Memory B cell (primary cell): Measurements from ENCODE around the gene ARVCF.

Experiments
- ATAC-seq: fragments of 150-1000 bp; cut with Tn5 transposase; 2 replicates; pipeline ENCODE4 v1.10.0; 2021; ENCODE audit warnings: low read depth, mild to moderate bottlenecking, moderate library complexity
- DNase-seq, 2 donors: peaks; one replicate each; pipeline ENCODE4 v3.0.0; 2022; ENCODE audit warnings: low spot score in 2 of 2
- H3K27ac Mint-ChIP-seq: one replicate; pipeline ENCODE4 v1.8.0; 2022; ENCODE audit warnings: mild to moderate bottlenecking, moderate library complexity, mixed read lengths
- H3K27me3 Mint-ChIP-seq: one replicate; pipeline ENCODE4 v1.8.0; 2022; ENCODE audit warnings: mixed read lengths
- H3K36me3 Mint-ChIP-seq: one replicate; pipeline ENCODE4 v1.8.0; 2022; ENCODE audit warnings: mild to moderate bottlenecking, mixed read lengths
- H3K4me1 Mint-ChIP-seq: one replicate; pipeline ENCODE4 v1.8.0; 2022; ENCODE audit warnings: mixed read lengths
- H3K4me3 Mint-ChIP-seq: one replicate; pipeline ENCODE4 v1.8.0; 2022; ENCODE audit warnings: mild to moderate bottlenecking, moderate library complexity, mixed read lengths
- H3K9me3 Mint-ChIP-seq: one replicate; pipeline ENCODE4 v1.8.0; 2022; ENCODE audit warnings: mixed read lengths

ARVCF gene

DNA sequence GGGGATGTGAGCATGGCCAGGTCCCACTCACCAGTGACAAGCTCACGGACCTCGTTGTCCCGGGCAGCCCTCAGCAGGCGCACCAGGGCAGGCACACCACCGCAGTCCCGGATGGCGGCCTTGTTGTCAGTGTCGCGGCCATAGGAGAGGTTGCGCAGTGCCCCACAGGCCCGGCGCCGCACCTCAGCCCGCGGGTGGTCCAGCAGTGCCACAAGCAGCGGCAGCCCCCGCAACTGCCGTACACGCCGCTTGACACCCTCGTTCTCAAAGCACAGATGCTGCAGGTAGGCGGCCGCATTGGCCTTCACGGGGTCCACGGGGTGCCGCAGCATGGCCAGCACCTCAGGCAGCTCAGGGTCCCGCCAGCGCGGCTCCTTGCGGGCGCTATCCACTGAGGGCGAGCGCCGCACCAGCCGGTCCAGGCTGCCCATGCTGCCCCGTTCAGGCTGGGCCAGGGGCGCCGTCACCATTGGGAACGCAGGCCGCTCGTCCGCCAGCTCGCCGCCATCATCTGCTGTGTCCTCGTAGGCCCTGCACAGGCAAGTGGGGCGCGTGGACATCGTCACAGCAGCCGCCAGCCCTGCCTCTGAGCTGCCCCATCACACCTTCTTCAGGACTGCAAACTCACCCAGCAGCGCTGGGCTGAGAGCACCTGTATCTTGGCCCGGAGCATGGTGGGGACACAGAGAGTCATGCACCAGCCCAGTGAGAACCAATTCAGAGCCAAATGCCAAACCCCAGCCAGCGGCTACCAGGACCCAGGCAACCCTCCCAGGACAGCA lies 36.7 kb downstream of the ARVCF start:
- Mint-ChIP-seq H3K27ac (no peak overlapping the region), H3K4me3 (no peak overlapping the region), H3K36me3 (no peaks in the 10 kb centered on the region), H3K9me3 (no peaks in the 10 kb centered on the region), H3K4me1 (peaks cover 5% of the 10 kb centered on the region), H3K27me3 (peaks cover 5% of the 10 kb centered on the region)
- DNase-seq (no peak), ATAC-seq (no peak)

DNA sequence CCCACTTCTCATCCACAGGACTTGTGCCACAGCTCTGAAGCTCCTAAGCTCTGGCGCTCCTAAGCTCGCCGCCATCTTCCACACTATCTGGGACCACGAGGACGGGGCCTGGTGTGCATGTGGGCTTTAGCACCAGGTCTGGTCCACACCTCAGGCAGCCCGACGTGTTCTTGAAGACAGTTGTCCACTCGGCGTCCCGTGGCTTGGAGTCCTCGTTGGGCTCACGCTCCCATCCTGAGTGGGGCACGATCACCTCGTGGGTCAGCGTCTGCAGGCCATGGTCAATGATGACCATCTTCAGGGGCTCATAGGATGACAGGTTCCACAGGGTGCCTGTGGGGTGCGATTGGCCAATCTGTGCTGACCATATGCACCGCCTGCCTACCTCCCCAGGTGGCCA lies 37.9 kb downstream of the ARVCF start:
- Mint-ChIP-seq H3K4me1 (peaks cover 7% of the 10 kb centered on the region), H3K27ac (no peak overlapping the region), H3K27me3 (peaks cover 5% of the 10 kb centered on the region), H3K36me3 (no peaks in the 10 kb centered on the region), H3K4me3 (no peak overlapping the region), H3K9me3 (no peaks in the 10 kb centered on the region)
- no peak for ATAC-seq
- DNase-seq, result no peak

DNA sequence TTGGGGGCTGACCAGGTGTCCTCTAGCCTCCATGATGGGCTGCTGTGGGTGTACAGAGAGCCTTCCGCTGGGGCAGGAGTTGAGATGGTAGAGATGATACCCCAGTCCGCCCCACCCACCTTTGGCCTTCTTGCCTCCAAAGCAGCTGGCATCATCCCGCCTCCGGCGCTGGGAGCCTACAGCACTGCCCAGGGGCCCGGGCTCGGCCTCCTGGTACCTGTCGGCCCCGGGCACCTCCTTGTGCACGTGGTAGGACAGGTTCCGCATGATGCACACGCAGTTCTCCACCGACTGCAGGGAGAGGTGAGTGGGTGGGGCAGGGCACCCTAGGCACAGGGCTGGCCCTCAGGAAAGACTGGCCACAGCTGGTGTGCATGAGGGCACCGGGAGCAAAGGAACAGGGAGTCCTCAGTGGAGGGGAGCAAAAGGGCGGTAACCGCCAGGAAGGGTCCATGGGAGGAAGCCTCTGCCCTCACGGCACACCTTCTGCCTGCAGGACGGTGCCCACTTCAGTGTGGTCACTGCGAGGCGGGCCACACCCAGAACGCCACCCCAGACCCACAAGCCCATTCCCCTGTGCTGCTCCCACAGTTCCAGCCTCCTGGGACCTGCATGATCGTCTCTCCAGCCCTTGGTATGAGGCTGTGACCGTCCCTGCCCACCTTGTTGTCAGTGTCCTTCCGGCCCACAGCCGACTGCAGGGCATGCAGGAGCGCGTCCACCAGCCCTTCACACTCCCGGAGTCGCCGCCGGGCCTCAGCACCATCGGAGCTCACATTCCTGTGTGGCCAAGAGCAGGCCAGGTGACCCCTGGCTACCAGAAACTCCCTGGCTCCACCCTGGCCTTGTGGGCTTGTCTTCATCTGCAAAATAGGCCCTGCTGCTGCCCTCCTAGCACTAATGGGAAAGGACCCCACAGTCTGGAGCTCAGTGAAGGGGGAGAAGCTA lies 39.1 kb downstream of the ARVCF start:
- ATAC-seq (no peak), DNase-seq (no peak)
- Mint-ChIP-seq H3K9me3 (no peaks in the 10 kb centered on the region), H3K4me3 (no peak overlapping the region), H3K27ac (no peak overlapping the region), H3K4me1 (peaks cover 7% of the 10 kb centered on the region), H3K27me3 (peaks cover 5% of the 10 kb centered on the region), H3K36me3 (no peaks in the 10 kb centered on the region)

DNA sequence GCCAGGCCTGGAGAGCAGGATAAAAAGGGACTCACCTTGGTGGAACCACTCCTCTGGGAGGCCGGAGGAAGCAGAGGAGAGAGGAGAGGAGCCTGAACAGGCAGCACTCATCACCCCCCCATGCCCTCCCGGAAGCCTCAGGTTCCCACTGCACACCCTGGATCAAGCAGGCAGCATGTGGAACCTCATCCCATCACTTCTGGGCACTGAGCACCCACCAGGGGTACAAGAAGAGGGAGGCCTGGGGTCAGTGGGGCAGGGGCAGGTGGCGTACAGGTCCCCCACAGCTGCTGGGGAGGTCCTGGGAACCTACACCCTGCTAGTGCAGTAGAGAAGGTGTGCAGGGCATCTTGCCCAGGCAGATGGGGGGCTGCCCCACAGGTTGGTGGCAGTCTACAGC lies 40.0 kb downstream of the ARVCF start:
- no peak overlapping the region for H3K27ac Mint-ChIP-seq

DNA sequence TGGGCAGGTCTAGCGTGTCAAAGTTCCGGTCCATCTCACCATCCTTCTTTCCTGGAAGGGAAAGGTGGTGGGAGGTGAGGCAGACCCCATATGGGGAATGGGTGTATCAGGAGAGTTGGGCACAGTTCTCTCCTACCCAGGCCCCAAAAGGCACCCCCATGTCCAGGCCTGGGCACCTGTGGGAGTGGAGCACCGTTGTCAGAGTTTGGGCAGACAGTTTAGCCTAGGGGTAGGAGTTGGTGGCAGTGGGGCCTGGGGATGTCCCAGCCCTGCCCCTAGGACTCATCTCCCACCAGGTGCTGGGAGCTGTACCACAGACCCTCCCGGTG lies 41.0 kb downstream of the ARVCF start:
- Mint-ChIP-seq H3K36me3 (no peaks in the 10 kb centered on the region), H3K27ac (no peak overlapping the region), H3K4me1 (peaks cover 7% of the 10 kb centered on the region), H3K4me3 (no peak overlapping the region), H3K9me3 (no peaks in the 10 kb centered on the region), H3K27me3 (peaks cover 5% of the 10 kb centered on the region)
- DNase-seq (no peak), ATAC-seq (no peak)

More for the DNA sequence above, 40.0 kb downstream of the ARVCF start:
- H3K27me3 Mint-ChIP-seq, result peaks cover 5% of the 10 kb centered on the region
- H3K4me3 Mint-ChIP-seq, result no peak overlapping the region
- H3K9me3 Mint-ChIP-seq, result no peaks in the 10 kb centered on the region
- H3K4me1 Mint-ChIP-seq, result peaks cover 7% of the 10 kb centered on the region
- ATAC-seq, result no peak
- DNase-seq, result no peak
- H3K36me3 Mint-ChIP-seq, result no peaks in the 10 kb centered on the region

DNA sequence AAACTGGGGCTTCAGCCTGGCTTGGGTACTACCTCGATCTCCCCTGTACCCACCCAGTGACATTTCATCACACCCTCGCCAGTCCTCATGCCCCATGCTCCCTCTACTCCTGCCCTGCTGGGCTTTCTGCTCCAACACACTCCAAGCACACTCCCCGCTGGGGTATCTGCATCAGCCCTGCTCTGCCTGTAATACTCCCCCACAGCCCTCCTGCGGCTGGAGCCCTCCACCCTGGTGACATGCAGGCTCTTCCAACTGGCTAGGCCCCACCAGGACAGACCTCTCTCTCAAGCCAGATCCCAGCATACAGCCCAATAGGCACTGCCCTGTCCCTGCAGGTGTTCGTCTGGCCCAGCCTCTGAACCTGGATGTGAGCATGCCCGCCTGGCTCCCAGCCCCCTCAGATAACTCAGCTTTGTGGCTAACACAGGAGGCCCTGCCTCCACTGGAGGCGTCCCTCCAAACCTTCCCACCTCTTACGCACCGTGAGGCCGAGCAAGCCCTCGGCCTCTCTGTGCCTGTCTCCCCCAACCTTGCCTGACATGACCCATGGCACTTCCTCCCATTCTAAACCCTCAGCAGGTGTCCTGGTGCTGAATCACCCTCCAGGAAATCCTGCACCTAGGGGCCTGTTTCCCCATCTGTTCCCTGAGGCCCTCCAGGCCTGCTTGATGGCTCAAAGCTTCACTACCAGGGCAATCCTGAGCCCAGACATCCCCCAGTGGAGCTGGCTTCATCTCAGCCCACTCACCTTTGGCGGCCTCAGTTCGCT lies 41.5 kb downstream of the ARVCF start:
- peaks cover 7% of the 10 kb centered on the region for H3K4me1 Mint-ChIP-seq
- H3K4me3 Mint-ChIP-seq, result no peak overlapping the region
- ATAC-seq (no peak), DNase-seq (no peak)
- H3K27me3 Mint-ChIP-seq, result peaks cover 5% of the 10 kb centered on the region
- no peaks in the 10 kb centered on the region for H3K9me3 Mint-ChIP-seq
- H3K27ac Mint-ChIP-seq, result no peak overlapping the region
- H3K36me3 Mint-ChIP-seq, result no peaks in the 10 kb centered on the region

DNA sequence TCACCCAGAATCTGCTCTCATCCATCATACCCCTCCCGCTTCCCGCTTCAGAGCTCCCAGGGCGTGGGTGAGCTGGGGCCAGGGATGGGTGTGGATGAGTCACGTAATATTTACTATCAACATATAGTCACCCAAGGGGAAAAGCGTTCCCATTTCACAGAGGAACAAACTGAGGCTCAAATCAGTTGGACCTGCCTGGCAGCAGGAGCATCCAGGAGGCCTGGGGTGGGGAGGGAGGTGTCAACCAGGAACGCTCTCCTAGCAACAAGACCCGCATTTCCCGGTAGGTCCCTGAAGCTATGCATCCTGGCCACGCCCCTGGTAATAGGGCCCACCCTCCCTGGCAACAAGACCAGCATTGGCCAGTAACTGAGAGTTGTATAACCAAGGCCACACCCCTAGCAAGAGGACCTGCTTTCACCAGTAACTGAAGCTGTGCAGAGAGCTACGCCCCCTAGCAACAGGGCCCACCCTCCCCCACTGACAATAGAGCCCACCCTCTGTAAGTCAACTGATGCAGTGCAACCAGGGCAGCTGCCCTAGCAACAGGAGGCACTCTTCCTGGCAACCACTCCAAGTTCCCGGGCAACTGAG lies 42.3 kb downstream of the ARVCF start:
- ATAC-seq (peak; percentile 52), DNase-seq (no peak)
- Mint-ChIP-seq H3K36me3 (no peaks in the 10 kb centered on the region), H3K4me1 (peaks cover 7% of the 10 kb centered on the region), H3K9me3 (no peaks in the 10 kb centered on the region), H3K27me3 (peaks cover 5% of the 10 kb centered on the region), H3K4me3 (no peak overlapping the region), H3K27ac (no peak overlapping the region)

DNA sequence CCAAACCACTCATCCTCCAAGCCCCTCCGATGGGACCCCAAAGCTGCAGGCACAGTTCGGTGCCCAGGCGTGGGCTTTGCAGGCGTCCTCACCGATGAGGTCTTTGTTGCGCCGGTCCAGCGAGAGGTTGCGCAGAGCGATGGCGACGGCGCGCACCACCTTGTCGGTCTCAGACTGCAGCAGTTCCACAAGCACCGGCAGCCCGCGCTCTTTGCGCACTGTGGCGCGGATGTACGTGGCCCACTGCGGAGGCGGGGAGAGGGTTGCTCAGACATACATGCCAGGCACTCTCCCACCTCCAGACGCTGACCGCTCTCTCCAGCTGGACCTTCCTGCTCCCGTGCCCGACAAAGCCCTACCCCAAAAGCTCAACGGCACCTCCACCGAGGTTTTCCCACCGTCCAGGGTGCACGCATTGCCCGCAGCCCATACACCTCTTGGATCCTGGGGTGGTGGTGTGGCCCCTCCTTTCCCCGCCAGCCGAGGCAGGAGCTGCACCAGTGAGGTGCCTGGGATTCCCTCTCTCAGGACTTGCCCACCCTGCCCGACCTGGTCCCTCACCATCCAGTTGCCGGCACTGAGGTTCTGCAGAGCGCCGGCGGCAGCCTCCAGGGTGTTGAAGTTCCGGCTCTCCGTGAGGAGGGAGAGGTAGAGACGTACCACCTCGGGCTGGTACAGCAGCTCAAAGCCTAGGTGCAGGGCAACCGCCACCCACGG lies 42.9 kb downstream of the ARVCF start:
- Mint-ChIP-seq H3K27ac (no peak overlapping the region), H3K4me3 (no peak overlapping the region), H3K9me3 (no peaks in the 10 kb centered on the region), H3K36me3 (no peaks in the 10 kb centered on the region), H3K27me3 (peaks cover 5% of the 10 kb centered on the region), H3K4me1 (peaks cover 7% of the 10 kb centered on the region)
- DNase-seq, result no peak
- no peak for ATAC-seq

DNA sequence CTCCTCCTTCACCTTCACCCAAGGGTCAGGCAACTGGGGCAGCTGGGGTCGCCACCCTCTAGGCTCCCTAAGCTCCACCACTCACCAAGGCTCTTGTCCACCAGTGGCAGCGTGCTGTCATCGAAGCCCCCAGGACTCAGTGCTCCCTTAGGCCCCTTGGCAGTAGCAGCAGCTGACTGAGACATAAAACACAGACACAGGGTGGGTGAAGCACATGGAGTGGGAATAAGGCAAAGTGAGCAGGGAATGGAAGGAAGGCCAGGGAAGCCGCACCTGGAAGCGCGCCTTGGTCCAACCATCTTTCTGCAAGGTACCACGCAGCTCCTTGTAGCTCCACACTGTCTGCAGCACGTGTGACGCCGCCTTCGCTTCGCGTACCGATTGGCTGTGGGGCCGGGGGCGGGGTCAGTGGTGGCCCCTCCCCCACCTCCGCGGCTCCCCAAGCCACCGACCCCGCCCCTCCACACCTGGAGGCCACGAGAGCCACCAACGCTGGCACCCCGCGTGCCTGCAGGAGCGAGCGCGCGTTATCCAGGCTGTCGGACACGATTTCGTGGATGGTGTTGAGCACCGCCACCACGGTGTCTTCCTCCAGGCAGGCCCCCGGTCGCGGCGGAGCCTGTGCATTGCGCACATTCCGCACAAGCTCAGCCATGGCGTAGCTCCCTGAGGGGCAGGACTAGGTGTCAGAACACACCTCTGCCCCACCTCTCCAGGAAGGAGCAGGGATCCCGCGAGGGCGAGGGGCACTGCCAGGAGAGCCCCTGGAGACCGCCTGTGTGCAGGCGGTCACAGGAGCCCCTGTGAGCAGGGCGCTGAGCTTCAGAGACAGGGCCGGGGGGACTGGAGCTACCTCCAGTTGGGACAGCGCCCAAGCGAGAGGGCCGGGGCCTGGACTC lies 43.7 kb downstream of the ARVCF start:
- H3K4me3 Mint-ChIP-seq, result no peak overlapping the region
- peaks cover 5% of the 10 kb centered on the region for H3K27me3 Mint-ChIP-seq
- no peaks in the 10 kb centered on the region for H3K36me3 Mint-ChIP-seq
- no peak overlapping the region for H3K27ac Mint-ChIP-seq
- peaks cover 7% of the 10 kb centered on the region for H3K4me1 Mint-ChIP-seq
- ATAC-seq, result no peak
- no peaks in the 10 kb centered on the region for H3K9me3 Mint-ChIP-seq
- DNase-seq, result no peak

DNA sequence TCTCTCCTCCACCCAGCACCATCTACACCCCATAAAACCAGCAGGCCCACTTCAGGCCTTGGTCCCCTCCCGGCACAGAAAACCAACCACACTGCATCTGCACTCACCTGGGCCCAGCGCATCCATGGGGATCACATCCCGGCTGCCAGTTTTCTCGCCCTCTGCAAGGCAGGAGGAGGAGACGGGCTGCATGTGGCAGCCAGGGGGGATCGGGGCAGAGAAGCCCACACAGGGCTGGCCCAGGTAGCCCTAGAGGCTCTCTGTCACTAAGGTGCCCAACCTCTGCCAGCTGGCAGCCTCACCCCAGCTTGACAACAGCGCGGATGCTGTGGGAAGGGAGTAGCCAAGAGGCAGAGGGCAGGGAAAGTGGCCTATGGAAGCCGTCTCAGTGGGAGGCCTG lies 44.4 kb downstream of the ARVCF start:
- Mint-ChIP-seq H3K4me1 (peaks cover 7% of the 10 kb centered on the region), H3K9me3 (no peaks in the 10 kb centered on the region), H3K36me3 (no peaks in the 10 kb centered on the region), H3K27ac (no peak overlapping the region), H3K4me3 (no peak overlapping the region), H3K27me3 (peaks cover 5% of the 10 kb centered on the region)
- ATAC-seq, result no peak
- no peak for DNase-seq

DNA sequence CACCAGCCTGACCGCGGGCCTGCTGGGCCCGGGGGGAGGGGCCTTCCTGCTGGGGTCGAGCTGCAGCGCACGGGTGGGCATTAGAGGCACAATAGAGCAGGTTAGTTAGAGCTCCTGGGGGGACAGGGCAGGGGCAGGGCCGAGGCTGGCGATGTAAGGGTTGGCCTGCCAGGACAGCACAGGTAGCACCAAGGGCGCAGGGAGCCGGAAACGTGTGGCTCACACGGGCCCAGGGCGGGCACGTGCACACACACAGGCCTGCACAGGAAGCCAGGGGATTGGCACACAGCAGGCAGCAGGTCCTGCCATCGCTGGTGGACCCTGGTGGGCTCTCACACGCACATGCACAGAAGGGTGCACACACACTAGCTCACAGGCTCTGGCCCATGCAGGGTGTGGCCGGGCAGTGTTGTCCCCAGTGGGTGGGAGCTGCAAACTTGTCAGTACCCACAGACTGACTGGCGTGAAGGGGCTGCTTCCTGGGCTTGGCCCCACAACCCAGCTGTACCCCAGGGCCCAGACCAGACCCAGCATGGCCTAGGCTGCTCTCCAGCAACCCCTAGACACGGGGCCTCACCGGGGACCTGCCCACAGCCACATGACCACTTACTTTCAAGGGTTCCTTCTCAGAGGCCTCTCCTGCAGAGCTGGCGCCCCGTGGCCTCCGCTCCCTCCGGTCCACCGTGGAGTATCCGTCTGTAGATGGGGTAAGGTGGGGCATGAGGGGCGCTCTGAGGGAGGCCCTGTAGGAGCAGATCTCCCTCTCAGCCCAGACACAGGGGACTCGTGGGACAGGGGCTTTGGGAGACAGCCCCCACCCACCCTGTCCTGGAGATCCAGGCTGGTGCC lies 45.1 kb downstream of the ARVCF start:
- H3K36me3 Mint-ChIP-seq, result peaks cover 2% of the 10 kb centered on the region
- peaks cover 7% of the 10 kb centered on the region for H3K4me1 Mint-ChIP-seq
- peaks cover 5% of the 10 kb centered on the region for H3K27me3 Mint-ChIP-seq
- H3K4me3 Mint-ChIP-seq, result no peak overlapping the region
- no peak overlapping the region for H3K27ac Mint-ChIP-seq
- ATAC-seq, result no peak
- no peak for DNase-seq
- H3K9me3 Mint-ChIP-seq, result no peaks in the 10 kb centered on the region
